Brain pericyte (primary cell): ENCODE data around the gene KIF6.
"Not testable (repeated sequence)": the region's sequence is repeated elsewhere in the genome, so short reads cannot be mapped to it uniquely, and the experiment has no call there.

Source experiments
- DNase-seq: peaks from one replicate; pipeline ENCODE4 v3.0.0-alpha.2; 2012; ENCODE audit warnings: low read depth, low spot score

Gene KIF6, protein sequence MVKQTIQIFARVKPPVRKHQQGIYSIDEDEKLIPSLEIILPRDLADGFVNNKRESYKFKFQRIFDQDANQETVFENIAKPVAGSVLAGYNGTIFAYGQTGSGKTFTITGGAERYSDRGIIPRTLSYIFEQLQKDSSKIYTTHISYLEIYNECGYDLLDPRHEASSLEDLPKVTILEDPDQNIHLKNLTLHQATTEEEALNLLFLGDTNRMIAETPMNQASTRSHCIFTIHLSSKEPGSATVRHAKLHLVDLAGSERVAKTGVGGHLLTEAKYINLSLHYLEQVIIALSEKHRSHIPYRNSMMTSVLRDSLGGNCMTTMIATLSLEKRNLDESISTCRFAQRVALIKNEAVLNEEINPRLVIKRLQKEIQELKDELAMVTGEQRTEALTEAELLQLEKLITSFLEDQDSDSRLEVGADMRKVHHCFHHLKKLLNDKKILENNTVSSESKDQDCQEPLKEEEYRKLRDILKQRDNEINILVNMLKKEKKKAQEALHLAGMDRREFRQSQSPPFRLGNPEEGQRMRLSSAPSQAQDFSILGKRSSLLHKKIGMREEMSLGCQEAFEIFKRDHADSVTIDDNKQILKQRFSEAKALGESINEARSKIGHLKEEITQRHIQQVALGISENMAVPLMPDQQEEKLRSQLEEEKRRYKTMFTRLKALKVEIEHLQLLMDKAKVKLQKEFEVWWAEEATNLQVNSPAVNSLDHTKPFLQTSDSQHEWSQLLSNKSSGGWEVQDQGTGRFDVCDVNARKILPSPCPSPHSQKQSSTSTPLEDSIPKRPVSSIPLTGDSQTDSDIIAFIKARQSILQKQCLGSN

DNA sequence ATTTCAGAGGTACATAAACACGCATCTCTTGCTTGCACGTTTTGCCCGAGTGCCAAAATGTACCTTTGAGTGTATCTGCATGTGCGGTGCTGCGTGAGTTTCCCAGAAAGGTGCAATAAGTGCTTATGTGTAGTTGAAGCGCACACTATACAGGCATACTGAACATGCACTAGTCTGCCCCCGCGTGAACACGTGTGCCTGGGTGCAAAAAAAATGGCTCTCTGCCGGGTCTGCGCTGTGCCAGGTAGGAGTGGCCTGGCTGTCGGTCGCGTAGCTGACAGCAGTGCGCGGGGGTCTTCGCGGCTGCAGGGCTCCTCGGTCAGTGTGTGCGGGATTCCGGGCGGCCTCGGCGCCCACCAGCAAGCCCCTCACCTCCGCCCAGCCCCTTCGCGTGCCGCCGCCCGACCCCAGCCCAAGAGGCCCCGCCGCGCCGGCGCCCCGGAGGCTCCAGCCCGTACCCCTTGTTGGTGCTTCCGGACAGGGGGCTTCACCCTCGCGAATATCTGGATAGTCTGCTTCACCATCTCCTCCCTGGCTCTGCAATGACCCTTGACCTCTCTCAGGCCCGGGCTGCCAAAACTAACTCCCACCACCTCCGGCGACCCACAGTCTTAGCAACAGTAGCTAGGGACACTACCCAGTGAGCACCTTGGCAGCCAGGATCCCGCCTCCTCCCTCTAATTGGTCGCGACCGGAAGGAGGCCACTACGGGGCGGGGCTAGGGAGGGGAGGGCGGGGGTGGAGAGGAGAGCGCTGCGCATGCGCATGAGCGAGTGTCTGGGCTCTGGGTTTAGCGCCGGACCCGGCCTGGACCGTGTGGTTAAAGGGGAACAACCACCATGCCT lies at the start of gene KIF6:
Gene KIF6, minus strand, starts transcription at position 622 of the 845 bp plus-strand sequence. Its CDS starts 98 bp downstream, at position 524.
- peak; percentile 43 for DNase-seq

DNA sequence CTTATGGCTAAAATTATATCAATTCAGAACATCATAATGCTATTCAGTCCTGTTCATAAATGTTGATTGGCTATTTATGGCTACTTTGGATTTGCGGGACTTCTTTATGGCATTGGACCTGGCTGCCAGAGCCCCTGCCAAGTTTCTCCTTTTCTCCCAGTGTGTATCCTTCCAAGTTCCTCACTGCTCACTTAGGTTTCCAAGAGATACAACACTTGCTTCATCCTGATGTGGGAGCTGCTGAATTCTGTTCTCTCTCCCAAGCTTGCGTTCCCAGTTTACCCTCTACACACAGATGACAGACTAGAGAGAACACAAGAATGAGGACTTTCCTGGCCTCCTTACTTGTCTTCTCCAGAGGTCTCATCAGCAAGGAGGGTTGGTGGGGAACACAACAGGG lies 48.6 kb upstream of the KIF6 start:
- no peak for DNase-seq

DNA sequence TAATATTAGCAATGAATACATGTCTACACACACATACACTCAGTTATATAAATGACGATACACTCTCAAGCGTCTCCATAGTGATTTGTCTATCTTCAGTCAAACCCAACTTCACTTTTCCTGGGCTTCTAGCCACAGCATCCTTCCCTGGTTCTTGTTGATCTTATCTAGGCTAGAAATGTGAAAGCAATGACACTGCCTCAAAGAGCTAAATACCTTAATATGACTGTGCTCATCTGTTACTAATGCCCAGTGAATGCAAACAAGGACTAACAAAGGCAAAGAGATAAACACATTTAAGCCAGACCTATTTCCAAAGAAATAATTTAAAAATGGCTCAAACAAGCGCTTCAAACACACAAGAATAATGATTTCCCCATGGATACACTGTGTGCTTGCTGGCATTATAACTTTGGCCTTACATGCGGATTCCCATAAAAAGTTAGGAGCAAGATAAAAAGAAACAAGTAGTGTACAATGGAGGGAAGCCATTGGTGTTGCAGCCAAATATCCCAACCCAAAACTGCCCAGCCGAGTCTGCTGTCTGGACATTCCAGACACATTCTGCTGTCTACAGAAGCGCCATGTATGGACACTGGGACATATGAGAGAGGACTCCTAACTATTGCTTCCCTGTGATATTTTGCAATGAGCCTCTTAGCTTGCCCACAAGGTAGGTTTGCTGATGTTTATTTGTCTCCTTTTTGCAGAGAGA lies 47.5 kb upstream of the KIF6 start:
- DNase-seq, result no peak

DNA sequence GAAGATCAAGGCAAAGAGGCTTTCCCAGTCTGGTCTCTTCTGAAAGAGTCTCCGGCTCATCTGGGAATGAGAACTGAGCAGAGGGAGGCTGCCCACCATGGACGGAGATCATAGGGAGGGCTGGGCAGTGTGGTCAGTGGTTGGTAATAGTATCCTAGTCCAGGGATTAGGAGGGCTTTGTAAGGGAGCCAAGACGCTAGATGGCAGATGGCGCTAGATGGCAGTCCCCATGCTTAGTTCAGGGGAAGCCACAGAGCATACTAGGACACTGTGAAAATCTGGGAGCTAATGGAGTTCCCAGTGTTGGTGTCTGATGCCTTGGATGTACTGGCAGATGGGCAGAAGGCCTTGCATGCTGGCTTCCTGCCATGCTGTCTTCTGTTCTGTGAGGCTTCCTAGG lies 45.2 kb upstream of the KIF6 start:
- DNase-seq, result no peak

DNA sequence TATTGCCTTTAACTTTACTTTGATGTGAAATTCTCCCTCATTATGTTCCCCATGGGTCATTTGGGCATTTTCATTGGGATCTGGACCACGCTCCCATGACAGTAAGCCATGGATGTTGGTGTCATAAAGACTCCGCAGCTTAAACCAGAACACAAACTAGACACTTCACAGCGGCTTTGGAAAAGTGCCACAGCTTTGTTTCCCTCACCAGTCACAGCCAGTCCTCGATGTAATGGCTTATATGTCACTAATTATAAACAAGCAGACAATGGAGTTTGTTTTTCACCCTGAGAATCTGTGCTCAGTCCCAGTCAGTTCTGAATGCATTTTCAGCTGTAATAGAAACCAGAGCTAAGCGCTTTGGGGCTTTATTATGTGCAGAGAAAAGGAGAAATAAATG lies 43.8 kb upstream of the KIF6 start:
- DNase-seq, result no peak

DNA sequence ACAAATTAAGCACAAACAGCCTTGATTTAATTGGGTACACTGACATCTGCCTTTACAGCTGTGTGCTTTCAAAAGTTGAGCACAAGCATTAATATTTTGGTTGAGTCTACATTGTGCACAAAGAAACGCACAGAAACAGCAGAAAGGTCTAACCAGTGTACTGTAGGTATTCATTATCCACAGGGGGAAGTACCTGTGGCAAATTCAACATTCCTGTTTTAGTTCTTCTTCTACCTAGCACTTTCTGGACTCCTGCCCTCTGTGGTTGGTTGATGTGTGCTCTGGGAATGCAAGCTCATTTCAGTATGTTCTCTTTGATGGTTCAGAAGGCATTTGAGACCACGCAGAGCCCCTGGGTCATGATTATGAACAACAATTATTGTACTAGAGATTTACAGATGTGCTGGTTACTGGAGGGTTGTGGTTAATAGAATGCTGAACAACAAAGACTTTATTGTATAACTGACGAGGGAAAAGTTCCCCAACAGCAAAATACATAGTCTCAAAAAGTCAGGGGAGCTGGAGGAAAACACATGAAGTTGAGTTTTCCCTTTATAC lies 40.4 kb upstream of the KIF6 start:
- DNase-seq, result no peak

DNA sequence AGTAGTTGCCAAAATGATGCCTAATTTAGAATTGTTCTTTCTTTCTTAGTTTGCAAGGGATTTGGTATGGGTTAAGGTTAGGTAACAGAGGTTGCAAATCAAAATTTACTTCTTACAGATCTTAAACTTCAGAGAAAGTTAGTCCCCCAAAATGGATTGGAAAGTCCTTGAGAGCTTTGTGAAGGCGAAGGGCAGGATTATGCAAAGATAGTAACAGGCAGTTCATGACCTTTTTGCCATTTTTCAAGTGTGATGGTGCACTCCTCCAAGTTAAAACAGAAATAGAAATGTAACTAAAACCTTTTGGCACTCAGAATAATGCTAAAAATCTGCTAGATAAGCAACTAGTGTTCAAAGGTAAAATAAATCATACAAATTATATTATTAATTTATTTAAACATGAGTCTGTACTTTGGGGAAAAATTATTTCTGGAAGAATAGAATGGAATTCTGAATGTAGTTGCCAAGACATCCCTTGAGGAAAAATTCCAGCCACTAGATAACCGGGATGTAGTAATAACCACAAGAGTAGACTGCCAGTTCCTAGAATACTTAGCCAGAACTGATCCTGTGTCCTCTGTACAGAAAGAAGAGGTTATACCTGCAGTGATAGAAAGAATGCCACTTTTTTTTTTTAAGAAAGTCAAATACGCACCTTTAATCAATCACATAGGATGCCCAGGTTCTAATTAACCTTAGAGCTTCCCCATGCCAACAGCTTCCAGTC lies 35.2 kb upstream of the KIF6 start:
- no peak for DNase-seq

DNA sequence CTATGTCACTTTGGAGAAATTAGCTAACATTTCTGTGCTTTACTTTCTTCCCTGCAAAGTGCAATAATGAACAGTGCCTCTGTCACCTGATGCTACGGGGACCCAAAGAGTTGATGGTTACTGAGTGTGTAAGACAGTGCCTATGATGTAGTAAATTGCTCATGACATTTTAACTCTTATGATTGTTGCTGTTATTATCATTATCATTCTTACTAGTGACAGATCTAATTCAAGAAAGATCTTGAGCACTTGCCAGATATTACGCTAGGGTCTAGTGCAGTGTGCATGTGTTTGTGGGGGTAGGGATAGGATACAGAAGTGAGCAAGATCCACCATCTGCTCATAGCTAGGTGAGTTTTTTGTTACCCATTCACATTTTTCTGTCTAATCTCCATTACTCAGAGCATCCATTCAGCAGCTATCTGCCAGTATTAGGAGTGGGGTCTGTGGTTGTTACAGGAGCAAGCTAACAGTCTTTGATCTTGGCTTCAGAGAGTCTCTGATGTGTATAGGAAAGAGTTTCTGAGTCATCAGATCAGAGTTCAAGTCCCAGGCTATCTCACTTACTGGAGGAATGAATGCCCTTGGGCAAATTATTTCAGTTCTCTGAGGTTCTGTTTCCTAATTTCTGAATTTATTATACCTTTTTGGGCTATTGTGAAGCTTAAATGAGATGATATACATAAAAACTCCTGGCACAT lies 33.8 kb upstream of the KIF6 start:
- DNase-seq, result no peak

DNA sequence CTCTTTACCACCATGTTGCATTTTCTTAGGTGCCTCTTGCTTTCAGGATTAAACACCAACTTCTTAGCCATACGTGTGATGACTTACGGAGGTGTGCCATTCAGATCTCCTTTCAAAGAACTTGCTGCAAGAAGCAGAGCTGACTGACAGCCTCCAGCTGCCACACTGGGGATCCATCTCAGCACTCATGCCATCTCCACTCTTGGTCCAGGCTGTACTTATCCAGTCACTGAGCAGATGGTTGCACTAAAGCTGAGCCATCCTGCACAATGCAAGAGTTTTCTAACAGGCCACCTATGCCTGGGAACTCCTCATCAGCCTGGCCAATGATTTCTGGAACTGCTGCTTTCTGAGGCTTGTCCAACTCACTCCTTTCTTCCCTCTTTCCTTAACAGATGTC lies 31.4 kb upstream of the KIF6 start:
- no peak for DNase-seq

DNA sequence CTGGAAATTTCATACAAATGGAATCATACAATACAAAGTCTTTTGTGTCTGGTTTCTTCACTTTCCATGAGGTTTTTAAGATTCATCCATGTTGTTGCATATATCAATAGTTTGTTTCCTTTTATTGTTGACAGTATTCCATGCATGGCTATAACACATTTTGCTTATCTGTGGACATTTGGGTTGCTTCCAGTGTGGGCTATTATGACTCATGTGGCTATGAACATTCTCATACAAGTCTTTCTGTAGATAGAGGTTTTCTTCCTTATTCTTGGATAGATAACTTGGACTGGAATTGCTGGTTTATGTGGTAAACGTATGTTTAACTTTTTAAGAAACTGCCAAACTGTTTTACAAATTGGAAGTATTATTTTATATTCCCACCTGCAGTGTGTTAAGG lies 30.0 kb upstream of the KIF6 start:
- no peak for DNase-seq

DNA sequence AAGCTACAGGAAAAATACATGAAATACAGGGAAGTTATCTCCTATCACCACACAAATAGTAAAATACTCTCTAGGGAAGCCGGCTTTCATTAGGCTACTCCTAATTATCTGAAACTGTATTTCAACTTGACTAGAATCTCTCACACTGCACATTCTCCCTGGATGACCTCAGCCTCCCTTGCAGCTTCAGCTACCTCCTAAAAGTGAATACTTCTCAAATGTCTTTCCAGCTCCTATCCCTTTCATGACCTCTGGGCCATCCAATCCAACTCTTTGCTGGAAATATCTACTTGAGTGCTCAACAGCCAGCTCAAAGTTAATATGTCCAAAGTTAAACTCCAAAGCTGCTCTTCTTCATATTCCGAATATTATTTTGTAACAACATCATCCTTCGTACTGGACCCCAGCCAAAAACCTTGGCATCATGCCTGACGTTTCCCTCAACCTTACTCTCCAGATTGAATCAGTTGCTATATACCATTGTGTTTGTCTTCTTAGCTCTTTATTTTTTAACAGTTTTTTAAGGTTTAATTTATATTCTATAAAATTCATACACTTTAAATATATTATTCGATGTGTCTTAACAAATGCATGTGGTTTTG lies 29.4 kb upstream of the KIF6 start:
- no peak for DNase-seq

DNA sequence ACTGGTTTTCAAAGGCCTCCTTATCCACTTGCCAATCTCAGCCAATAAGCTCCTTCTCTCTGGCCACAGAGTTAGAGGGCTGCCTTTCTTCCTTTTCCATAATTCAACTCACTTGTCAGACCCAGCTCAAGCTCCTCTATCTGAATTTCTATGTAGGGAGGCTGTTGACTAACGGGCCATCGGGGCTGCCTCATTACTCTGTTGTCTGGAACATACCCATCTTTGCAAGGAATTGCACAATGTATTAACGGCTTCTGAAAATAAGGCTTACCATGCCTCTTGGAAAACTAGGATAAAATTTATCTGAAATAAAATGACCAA lies 28.5 kb upstream of the KIF6 start:
- DNase-seq, result no peak

DNA sequence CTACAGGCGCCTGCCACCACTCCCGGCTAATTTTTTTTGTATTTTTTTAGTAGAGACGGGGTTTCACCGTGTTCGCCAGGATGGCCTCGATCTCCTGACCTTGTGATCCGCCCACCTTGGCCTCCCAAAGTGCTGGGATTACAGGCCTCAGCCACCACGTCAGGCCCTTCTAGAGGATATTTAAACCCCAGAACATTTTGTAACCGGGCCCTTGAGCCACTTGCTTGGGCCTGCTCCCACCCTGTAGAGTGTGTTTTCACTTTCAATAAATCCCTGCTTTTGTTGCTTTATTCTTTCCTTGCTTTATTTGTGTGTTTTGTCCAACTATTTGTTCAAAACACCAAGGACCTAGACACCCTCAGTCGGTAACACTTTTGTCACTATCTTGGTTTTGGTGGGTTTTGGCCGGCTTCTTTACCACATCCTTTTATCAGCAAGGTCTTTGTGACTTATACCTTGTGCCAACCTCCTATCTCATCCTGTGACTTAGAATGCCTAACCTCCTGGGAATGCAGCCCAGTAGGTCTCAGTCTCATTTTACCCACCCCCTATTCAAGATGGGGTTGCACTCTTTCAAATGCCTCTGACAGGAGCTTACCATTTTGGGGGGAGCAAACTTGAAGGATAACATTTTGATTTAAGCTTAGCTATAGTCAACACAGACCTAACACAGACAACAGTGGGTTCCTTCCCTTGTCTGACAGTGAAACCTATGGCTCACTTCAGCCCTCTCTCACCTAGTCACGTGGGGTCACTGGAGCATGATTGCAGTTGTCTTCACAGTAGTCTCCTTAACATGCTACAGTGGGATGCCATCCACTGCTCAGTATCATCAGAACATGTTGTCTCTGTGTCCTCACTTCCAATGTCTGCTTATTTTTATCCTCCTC lies 27.9 kb upstream of the KIF6 start:
- no peak for DNase-seq

DNA sequence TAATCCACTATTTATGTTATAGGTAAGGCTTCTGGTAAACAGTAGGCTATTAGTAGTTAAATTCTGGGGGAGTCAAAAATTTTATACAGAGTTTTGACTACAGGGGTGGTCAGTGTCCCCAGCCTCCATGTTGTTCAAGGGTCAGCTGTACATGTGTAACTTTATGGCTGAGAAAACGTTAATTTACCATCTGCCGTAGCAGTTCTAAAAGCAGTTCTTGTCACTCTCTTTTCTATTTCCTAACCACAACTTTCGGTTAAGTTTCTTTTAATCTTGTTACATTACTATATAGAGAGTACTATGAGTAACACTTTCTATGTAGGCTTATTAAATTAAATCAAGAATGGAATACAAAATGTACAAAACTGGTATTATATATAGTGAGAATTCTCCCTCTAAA lies 21.6 kb upstream of the KIF6 start:
- no peak for DNase-seq

DNA sequence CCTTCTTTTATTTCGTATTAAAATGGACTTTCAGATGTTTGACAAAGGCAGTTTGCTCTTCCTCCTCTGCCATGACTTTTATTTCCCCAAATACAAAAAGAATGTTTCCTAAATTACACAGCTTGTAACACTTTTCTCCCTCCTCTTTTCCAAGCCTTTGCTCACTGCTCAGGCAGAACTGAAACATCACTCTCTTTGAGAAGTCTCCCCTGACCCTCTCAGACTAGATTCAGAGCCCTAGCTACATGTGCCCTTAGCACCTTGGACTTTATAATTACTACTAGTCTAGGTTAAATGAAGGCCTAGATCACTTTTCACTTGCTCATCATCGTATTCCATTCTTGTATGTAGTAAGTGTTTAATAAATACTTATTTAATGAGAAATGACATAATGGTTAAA lies 8.5 kb upstream of the KIF6 start:
- DNase-seq, result no peak

DNA sequence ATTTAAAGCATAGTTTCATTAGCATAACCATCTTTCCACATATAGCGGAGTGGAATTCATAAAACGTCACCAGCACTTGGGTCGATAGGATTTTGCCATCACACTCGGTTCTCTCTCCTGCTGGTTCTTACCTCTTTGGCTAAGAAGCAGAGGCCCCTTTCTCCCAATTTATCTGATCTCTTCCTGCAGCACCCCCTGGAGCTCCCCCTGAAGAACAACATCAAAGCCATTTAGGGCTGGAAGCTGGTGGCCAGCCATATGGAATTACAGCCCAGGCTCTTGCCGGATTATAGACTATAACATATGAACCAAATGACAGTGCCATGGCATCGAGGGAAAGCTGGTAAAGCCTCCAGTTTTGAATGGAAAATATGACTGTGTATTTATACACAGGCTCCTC lies 6.4 kb upstream of the KIF6 start:
- no peak for DNase-seq

DNA sequence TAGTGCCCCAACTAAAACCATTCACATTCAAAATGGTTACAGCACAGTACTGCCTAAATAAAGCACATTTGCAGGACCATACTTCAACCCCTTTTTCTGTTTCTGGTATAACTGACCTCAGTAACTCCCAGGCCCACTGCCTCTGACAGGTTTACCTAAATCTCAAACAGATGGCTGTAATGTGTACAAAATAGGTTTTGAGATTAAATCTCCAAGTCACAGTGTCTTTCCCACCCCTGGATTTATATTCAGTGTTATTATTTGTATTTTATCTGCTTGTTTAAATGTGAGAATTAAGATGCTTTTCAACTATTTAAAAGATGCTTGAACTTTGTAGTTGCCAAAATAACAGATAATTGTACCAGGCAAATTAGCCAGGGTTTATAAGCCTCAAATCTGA lies 4.7 kb upstream of the KIF6 start:
- DNase-seq, result no peak

DNA sequence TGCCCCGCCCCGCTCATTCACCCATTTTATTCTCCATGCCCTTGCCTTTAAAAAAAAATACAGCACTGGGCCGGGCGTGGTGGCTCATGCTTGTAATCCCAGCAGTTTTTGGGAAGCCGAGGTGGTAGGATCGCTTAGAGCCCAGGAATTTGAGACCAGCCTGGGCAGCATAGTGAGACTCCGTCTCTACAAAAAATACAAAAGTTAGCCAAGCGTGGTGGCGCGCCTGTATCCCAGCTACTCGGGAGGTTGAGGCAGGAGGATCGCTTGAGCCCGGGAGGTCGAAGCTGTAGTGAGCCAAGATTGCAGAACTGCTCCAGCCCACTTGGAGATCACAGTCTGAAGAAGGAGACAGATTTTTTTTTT lies 407 bp upstream of the KIF6 start:
- no peak for DNase-seq

DNA sequence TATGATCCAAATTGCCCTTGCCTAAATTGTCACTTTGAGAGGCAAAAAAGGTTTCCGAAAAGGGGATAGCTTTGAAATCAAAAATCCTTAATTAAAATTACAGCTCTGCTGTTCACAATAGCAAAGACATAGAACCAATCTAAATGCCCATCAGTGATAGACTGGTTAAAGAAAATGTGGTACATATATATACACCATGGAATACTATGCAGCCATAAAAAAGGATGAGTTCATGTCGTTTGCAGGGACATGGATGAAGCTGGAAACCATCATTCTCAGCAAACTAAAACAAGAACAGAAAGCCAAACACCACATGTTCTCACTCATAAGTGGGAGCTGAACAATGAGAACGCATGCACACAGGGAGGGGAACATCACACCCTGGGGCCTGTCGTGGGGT lies 1.9 kb downstream of the KIF6 start:
- not testable (repeated sequence) for DNase-seq
